ENCODE results near the gene WFDC5. TPM values are rescaled to one million over a fixed set of nuclear protein-coding genes. Genes with fewer than 3 reads are reported as not detected.
A peak's percentile ranks its signal among the peaks of the same experiment; 100 is the strongest.
"Not testable (repeated sequence)": the region's sequence is repeated elsewhere in the genome, so short reads cannot be mapped to it uniquely, and the experiment has no call there.

Gene WFDC5
- total and polyA plus RNA-seq, 12 donors, result not detected

- intact Hi-C loops (cut with DNase I), result no loop called here
- no peaks in the 10 kb centered on the region for H3K36me3 ChIP-seq (replicated peaks in 1 of 2)
- WGBS, 4 donors, result 91 to 94% (median 93%) methylated on average over 7 of the region's 7 CpGs
- TF ChIP-seq, protein P1, sequence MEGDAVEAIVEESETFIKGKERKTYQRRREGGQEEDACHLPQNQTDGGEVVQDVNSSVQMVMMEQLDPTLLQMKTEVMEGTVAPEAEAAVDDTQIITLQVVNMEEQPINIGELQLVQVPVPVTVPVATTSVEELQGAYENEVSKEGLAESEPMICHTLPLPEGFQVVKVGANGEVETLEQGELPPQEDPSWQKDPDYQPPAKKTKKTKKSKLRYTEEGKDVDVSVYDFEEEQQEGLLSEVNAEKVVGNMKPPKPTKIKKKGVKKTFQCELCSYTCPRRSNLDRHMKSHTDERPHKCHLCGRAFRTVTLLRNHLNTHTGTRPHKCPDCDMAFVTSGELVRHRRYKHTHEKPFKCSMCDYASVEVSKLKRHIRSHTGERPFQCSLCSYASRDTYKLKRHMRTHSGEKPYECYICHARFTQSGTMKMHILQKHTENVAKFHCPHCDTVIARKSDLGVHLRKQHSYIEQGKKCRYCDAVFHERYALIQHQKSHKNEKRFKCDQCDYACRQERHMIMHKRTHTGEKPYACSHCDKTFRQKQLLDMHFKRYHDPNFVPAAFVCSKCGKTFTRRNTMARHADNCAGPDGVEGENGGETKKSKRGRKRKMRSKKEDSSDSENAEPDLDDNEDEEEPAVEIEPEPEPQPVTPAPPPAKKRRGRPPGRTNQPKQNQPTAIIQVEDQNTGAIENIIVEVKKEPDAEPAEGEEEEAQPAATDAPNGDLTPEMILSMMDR (IDR thresholded peaks at IDR 0.05), result no peak
- H3K4me1 ChIP-seq (replicated peaks in 1 of 2), result peaks cover 19 to 31% of the 10 kb centered on the region in 2 donors
- H3K27me3 ChIP-seq, result no peaks in the 10 kb centered on the region
- no peak for DNase-seq
- H3K4me3 ChIP-seq, result no peak overlapping the region
- no peak overlapping the region for H3K27ac ChIP-seq
- H3K9me3 ChIP-seq (replicated peaks in 1 of 3), result no peaks in the 10 kb centered on the region
These were observed 48.6 kb downstream of the WFDC5 start for GRCh38 chr20:45066372-45066771.

DNA sequence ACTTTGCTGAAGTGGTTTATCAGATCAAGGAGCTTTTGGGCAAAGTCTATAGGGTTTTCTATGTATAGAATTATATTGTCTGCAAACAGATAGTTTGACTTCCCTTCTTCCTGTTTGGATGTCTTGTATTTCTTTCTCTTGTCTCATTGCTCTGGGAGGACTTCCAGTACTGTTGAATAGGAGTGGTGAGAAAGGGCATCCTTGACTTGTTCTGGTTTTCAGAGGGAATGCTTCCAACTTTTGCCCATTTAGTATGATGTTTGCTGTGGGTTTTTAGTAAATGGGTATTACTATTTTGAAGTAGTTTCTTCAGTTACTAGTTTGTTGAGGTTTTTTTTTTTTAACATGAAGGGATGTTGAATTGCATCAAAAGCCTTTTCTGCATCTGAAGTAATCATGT, 50.2 kb downstream of the WFDC5 start:
- H3K36me3 ChIP-seq (replicated peaks in 1 of 2), result no peaks in the 10 kb centered on the region
- no peak for DNase-seq
- no peak for TF ChIP-seq POLR2A (IDR thresholded peaks at IDR 0.05)
- TF ChIP-seq, protein P1 (IDR thresholded peaks at IDR 0.05), result no peak
- no peak overlapping the region for H3K27ac ChIP-seq
- peaks cover 9 to 21% of the 10 kb centered on the region in 2 donors for H3K4me1 ChIP-seq (replicated peaks in 1 of 2)
- no peaks in the 10 kb centered on the region for H3K9me3 ChIP-seq (replicated peaks in 1 of 3)
- intact Hi-C loops (cut with DNase I), result no loop called here
- no peaks in the 10 kb centered on the region for H3K27me3 ChIP-seq
- H3K4me3 ChIP-seq, result no peak overlapping the region

DNA sequence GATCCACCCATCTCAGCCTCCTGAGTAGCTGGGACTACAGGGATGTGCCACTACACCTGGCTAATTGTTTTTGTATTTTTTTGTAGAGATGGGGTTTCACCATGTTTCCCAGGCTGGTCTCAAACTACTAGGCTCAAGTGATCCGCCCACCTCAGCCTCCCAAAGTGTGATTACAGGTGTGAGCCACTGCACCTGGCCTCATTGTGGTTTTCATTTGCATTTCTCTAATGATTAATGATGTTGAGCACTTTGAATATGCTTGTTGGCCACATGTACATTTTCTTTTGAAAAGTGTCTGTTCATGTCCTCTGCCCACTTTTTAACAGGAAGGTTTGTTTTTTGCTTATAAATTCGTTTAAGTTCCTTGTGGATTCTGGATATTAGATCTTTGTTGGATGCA, 51.9 kb downstream of the WFDC5 start:
- intact Hi-C loops (cut with DNase I); H3K4me3 ChIP-seq; H3K27ac ChIP-seq; H3K9me3 ChIP-seq (replicated peaks in 1 of 3); H3K27me3 ChIP-seq; DNase-seq; H3K36me3 ChIP-seq (replicated peaks in 1 of 2): not testable (repeated sequence)
- WGBS, 4 donors, result 93 to 98% (median 96%) methylated on average over 2 of the region's 2 CpGs
- H3K4me1 ChIP-seq (replicated peaks in 1 of 2), result peaks cover 5 to 10% of the 10 kb centered on the region in 2 donors

- H3K36me3 ChIP-seq (replicated peaks in 1 of 2), result no peaks in the 10 kb centered on the region
- no peaks in the 10 kb centered on the region for H3K27me3 ChIP-seq
- H3K4me3 ChIP-seq, result no peak overlapping the region
- intact Hi-C loops (cut with DNase I), result no loop called here
- 73 to 81% (median 75%) methylated on average over 4 of the region's 4 CpGs for WGBS, 4 donors
- no peaks in the 10 kb centered on the region for H3K4me1 ChIP-seq (replicated peaks in 1 of 2)
- H3K9me3 ChIP-seq (replicated peaks in 1 of 3), result no peaks in the 10 kb centered on the region
- DNase-seq, result peak in 1 of 7 donors; percentile 12
- H3K27ac ChIP-seq, result no peak overlapping the region
- TF ChIP-seq, protein P1 (IDR thresholded peaks at IDR 0.05), result no peak
- no peak for TF ChIP-seq POLR2A (IDR thresholded peaks at IDR 0.05)
These were observed 53.7 kb downstream of the WFDC5 start for GRCh38 chr20:45061244-45061643.

- Histone ChIP-seq H3K4me3 (no peak overlapping the region), H3K9me3 (replicated peaks in 1 of 3) (no peaks in the 10 kb centered on the region), H3K4me1 (replicated peaks in 1 of 2) (no peaks in the 10 kb centered on the region), H3K27me3 (no peaks in the 10 kb centered on the region), H3K36me3 (replicated peaks in 1 of 2) (no peaks in the 10 kb centered on the region), H3K27ac (no peak overlapping the region)
- DNase-seq, result no peak
- TF ChIP-seq, protein P1 (IDR thresholded peaks at IDR 0.05), result no peak
- no peak for TF ChIP-seq POLR2A (IDR thresholded peaks at IDR 0.05)
- intact Hi-C loops (cut with DNase I), result no loop called here
- 83 to 94% (median 93%) methylated on average over 4 of the region's 4 CpGs for WGBS, 4 donors
These were observed 54.7 kb downstream of the WFDC5 start for GRCh38 chr20:45060294-45060693.

Other genes starting within 250 kb of the WFDC5 start
- 100 to 1,000 TPM; 109 to 207 (median 144) TPM for gene YWHAB, start 229.5 kb downstream of the WFDC5 start, total RNA-seq
- 100 to 1,000 TPM in 1 of 3 donors, 10 to 100 TPM in 2; 53.1 to 293 (median 74.4) TPM for gene YWHAB, start 229.5 kb downstream of the WFDC5 start, polyA plus RNA-seq
- gene PABPC1L, start 205.1 kb downstream of the WFDC5 start, total RNA-seq, result 10 to 100 TPM in 6 of 9 donors, 1 to 10 TPM in 3; 2.8 to 31.2 (median 10.5) TPM
- gene PABPC1L, start 205.1 kb downstream of the WFDC5 start, polyA plus RNA-seq, result 10 to 100 TPM in 2 of 3 donors, 1 to 10 TPM in 1; 3.9 to 90.3 (median 69.5) TPM
- 100 to 1,000 TPM in 1 of 9 donors, 10 to 100 TPM in 8; 20.7 to 178 (median 52.1) TPM for gene TOMM34, start 154.8 kb downstream of the WFDC5 start, total RNA-seq
- 100 to 1,000 TPM in 1 of 3 donors, 10 to 100 TPM in 2; 17.8 to 120 (median 30.7) TPM for gene TOMM34, start 154.8 kb downstream of the WFDC5 start, polyA plus RNA-seq
- gene STK4, start 148.7 kb downstream of the WFDC5 start, total RNA-seq, result 10 to 100 TPM; 15.0 to 39.3 (median 33.9) TPM
- gene STK4, start 148.7 kb downstream of the WFDC5 start, polyA plus RNA-seq, result 10 to 100 TPM in 2 of 3 donors, 1 to 10 TPM in 1; 7.1 to 24.6 (median 11.1) TPM
- 1 to 10 TPM in 4 of 9 donors, under 1 TPM in 5; 0.21 to 3.7 (median 0.87) TPM for gene KCNS1, start 14.0 kb downstream of the WFDC5 start, total RNA-seq
- under 1 TPM; 0.24 to 0.30 (median 0.29) TPM for gene KCNS1, start 14.0 kb downstream of the WFDC5 start, polyA plus RNA-seq
- not detected for gene WFDC12, start 9.3 kb upstream of the WFDC5 start, total RNA-seq
- gene WFDC12, start 9.3 kb upstream of the WFDC5 start, polyA plus RNA-seq, result not detected
- gene PI3, start 59.7 kb upstream of the WFDC5 start, total RNA-seq, result not detected
- gene PI3, start 59.7 kb upstream of the WFDC5 start, polyA plus RNA-seq, result 1 to 10 TPM in 1 of 3 donors, not detected in 2; 1.0 TPM
- not detected for gene SEMG1, start 91.9 kb upstream of the WFDC5 start, total RNA-seq
- under 1 TPM in 1 of 3 donors, not detected in 2; 0.15 TPM for gene SEMG1, start 91.9 kb upstream of the WFDC5 start, polyA plus RNA-seq
- not detected for gene SEMG2, start 106.2 kb upstream of the WFDC5 start, total RNA-seq
- not detected for gene SEMG2, start 106.2 kb upstream of the WFDC5 start, polyA plus RNA-seq
- 10 to 100 TPM in 1 of 9 donors, 1 to 10 TPM in 5, not detected in 3; 1.8 to 33.7 (median 5.6) TPM for gene SLPI, start 139.4 kb upstream of the WFDC5 start, total RNA-seq
- gene SLPI, start 139.4 kb upstream of the WFDC5 start, polyA plus RNA-seq, result 10 to 100 TPM in 1 of 3 donors, 1 to 10 TPM in 2; 2.3 to 25.7 (median 9.2) TPM
- under 1 TPM in 1 of 9 donors, not detected in 8; 0.06 TPM for gene RBPJL, start 191.7 kb upstream of the WFDC5 start, total RNA-seq
- under 1 TPM in 1 of 3 donors, not detected in 2; 0.03 TPM for gene RBPJL, start 191.7 kb upstream of the WFDC5 start, polyA plus RNA-seq
- gene MATN4, start 193.1 kb upstream of the WFDC5 start, total RNA-seq, result under 1 TPM in 2 of 9 donors, not detected in 7; 0.06 to 0.15 TPM
- under 1 TPM in 2 of 3 donors, not detected in 1; 0.16 to 0.37 TPM for gene MATN4, start 193.1 kb upstream of the WFDC5 start, polyA plus RNA-seq
- 100 to 1,000 TPM in 2 of 9 donors, 10 to 100 TPM in 7; 51.4 to 128 (median 76.9) TPM for gene SDC4, start 233.2 kb upstream of the WFDC5 start, total RNA-seq
- gene SDC4, start 233.2 kb upstream of the WFDC5 start, polyA plus RNA-seq, result 10 to 100 TPM; 48.7 to 64.9 (median 55.3) TPM
- 10 to 100 TPM; 19.7 to 83.2 (median 35.7) TPM for gene SYS1, start 248.0 kb upstream of the WFDC5 start, total RNA-seq
- gene SYS1, start 248.0 kb upstream of the WFDC5 start, polyA plus RNA-seq, result 10 to 100 TPM; 16.0 to 25.7 (median 17.7) TPM

Data from adrenal gland (tissue), 12 donors.